ENCODE measurements around the gene CCL27.

The CCL27 gene

DNA sequence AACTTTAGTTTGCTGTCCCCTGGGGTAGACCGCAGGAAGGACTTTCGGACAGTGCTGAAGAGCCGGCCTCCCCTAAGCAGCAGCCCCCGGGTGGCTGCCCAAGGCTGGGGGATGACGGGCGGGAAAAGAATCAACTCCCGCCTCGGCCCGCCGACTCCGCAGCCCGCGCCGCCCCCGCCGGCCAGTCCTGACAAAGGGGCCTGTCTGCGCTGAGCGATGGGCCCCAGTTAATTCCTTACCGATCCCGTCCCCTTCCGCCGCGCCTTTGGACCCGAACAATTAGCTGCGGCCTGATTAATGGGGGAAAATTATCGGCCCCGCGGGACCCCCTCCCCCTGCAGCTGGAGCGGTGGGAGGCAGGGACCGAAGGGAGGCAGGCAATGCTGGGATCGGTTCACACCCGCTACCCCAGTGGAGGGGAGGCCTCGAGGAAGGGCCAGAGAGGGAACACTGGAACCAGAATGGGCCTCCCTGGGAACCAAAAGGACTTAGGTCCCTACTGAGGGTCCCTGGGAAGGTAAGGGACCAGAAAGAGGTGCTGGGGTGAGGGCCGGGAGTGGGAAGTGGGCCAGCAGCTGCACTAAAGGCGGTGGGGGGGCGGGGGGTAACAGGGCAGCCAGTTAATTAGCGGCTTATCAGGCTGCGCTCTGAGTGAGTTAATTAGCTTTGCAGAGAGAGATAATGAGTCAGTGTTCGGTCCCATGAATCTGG is 37.8 kb downstream of the CCL27 start:
- no peak for DNase-seq

DNA sequence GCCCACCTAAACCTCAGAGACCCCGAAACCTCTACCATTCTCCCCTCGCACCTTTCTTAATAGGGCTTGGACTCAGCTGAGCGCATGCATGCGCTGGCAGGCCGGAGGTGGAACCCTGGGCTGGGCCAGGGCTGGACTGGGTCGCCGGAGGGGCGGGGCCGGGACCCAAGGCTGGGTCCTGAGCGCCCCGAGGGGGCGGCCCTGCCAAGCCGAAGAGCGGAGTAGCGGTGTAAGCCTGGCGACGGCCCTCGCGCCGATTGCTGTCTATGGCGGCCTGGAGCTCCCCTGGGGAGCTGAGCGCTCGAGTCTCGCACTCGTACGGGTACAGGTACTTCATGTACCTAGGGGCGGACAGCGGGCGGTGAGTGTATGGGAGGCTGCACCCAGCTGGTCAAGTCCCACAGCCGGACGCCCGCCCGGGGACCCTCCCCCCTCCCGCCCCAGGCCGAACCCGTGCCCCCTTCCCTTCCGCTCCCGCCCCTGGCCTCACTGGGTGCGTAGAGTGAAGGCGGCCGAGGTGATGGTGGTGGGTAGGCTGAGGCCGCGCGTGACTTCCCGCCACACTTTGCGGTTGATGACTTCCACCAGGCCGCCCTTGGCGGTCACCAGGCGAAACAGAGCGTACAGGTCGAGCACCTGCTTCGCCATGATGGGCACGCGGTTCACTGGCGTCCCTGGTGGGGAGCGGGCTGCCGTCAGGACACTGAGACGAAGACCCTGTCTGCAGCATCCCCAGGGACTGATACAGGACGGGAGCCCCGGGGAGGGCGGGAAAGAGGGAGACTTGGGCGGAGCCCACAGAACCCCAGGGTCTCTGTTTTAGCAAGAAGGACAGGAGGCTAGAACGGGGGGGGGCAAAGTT is 38.9 kb downstream of the CCL27 start:
- no peak for DNase-seq

DNA sequence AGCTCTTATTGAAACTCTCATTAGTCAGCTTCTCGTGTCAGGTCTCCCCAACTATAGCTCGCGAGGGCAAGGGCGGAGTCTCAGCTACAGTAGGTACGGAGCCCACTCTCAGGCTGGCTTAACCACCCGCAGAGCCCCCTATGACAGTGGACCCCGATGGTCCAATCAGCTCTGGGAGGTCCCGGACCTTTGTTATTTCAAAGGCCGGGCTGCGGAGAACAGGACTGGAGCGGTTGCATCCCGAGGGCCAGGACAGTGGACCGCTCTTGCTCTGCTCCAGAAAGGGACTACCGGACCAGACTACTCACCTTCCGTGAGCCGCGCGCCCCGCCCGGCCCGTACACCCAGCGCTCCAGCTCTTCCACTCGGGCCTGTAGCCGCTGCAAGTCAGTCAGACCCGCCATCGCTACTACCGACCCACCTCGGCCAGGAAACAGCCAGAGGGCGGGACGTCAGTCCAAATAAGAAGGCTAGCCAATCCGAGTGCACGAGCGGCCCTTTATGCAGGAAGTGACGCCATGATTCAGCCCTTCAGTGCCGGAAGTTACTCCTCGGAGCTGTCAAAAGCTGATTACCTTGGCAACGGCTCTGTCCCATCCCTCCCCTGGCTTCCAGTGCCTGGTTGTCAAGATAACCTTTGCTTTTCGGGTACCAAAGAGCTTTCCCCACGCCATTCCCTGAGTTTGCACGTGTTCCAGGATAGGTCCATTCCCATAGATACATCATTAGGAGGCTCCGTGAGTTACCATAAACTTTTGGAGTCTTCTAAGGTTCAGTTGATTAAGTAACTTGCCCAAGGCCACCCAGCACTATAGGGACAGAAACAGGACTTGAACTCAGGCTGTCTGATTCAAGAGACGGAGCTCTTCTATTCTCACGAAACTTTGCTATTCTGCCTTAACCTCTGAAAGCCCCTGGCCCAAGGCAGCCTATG is 42.1 kb downstream of the CCL27 start, which contains the start of gene DCTN3:
DCTN3 (minus strand) TSS at position 435 of the 934 bp plus-strand sequence; CDS start at position 404, 31 bp downstream.
- DNase-seq = peak; percentile 95

DNA sequence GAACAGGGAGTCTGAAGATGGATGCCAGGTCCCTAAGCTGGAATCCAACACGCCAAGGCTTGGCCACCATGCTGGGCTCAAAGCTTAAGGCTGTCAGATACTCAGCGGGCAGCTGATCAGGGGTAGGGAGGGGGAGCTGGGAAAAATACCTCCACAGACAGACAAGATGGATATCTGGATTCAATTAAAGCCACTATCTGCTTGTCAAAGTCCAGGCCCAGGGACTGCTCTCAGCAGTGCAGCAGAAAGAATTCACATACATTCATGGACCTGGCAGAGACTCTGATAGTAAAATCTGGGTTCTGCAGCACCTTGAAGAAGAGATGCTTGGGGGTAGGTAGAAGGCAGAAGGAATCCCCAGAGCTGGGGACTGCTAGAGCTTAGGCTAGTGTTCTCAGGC is 47.3 kb downstream of the CCL27 start:
- DNase-seq = no peak

DNA sequence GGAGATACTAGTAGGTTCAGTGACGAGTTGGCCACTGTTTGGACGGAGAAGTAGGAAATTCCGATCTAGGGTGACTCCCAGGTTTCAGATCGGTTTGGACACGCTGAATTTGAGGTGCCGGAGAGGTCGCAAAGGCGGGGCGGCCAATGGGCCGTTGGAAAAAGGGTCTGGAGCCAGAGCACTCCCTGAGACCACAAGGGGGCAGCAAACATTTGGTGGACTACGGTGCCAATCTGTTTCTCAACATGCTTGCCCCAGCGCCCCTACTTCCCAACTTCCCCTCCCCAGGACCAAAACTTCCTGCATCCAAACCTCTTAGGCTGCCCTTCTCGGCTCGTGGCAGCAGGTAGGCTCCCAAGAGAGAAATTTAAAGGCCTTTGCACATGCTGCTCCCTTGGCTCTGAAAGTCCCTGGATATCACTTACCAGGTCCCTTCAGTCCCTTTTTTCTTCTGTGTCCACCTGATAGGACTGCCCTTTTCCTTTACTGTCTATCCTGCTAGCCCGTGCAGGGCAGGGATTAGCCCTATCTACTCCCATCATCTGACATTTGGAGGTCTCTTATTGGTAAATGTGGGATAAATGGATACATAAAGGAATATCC is 49.6 kb downstream of the CCL27 start:
- peak; percentile 82 for DNase-seq
